ENCODE results near the gene THSD4.

The THSD4 gene

GRCh38 chr15:71735385-71735757 is 620.1 kb downstream of the THSD4 start:
- FAIRE-seq (no peak), DNase-seq (ENCODE audit: low spot score) (no peak)

GRCh38 chr15:71736286-71736947 is 621.1 kb downstream of the THSD4 start:
- DNase-seq (ENCODE audit: low spot score) (no peak), FAIRE-seq (no peak)

- no peak for FAIRE-seq
- DNase-seq (ENCODE audit: low spot score), result no peak
These were observed 622.5 kb downstream of the THSD4 start for GRCh38 chr15:71737761-71738160.

- no peak for FAIRE-seq
These were observed 624.1 kb downstream of the THSD4 start for GRCh38 chr15:71739355-71739754.

GRCh38 chr15:71742964-71743363 is 627.7 kb downstream of the THSD4 start:
- no peak for DNase-seq (ENCODE audit: low spot score)
- no peak for FAIRE-seq

More at GRCh38 chr15:71739355-71739754, 624.1 kb downstream of the THSD4 start:
- DNase-seq (ENCODE audit: low spot score), result no peak

GRCh38 chr15:71743861-71744382 is 628.7 kb downstream of the THSD4 start:
- peak; percentile 28 for DNase-seq (ENCODE audit: low spot score)

GRCh38 chr15:71746719-71747118 is 631.4 kb downstream of the THSD4 start:
- DNase-seq (ENCODE audit: low spot score) (no peak), FAIRE-seq (no peak)

More at GRCh38 chr15:71743861-71744382, 628.7 kb downstream of the THSD4 start:
- FAIRE-seq, result peak; percentile 49

- FAIRE-seq (peak; percentile 87), DNase-seq (ENCODE audit: low spot score) (peak; percentile 91)
These were observed 632.1 kb downstream of the THSD4 start for GRCh38 chr15:71747128-71748083.

GRCh38 chr15:71748293-71748718 is 633.0 kb downstream of the THSD4 start:
- FAIRE-seq, result peak; percentile 91
- peak; percentile 99 for DNase-seq (ENCODE audit: low spot score)

- no peak for FAIRE-seq
- no peak for DNase-seq (ENCODE audit: low spot score)
These were observed 634.2 kb downstream of the THSD4 start for GRCh38 chr15:71749500-71749899.

GRCh38 chr15:71752128-71752527 is 636.9 kb downstream of the THSD4 start:
- DNase-seq (ENCODE audit: low spot score), result no peak
- FAIRE-seq, result no peak

GRCh38 chr15:71752604-71753289 is 637.5 kb downstream of the THSD4 start:
- peak; percentile 99 for DNase-seq (ENCODE audit: low spot score)
- peak; percentile 96 for FAIRE-seq

- FAIRE-seq (no peak), DNase-seq (ENCODE audit: low spot score) (peak; percentile 53)
These were observed 638.1 kb downstream of the THSD4 start for GRCh38 chr15:71753346-71753745.

GRCh38 chr15:71754660-71755059 is 639.4 kb downstream of the THSD4 start:
- FAIRE-seq (no peak), DNase-seq (ENCODE audit: low spot score) (no peak)

GRCh38 chr15:71755092-71755970 is 640.1 kb downstream of the THSD4 start:
- DNase-seq (ENCODE audit: low spot score) (no peak), FAIRE-seq (no peak)

- DNase-seq (ENCODE audit: low spot score) (no peak), FAIRE-seq (no peak)
These were observed 641.5 kb downstream of the THSD4 start for GRCh38 chr15:71756599-71757352.

GRCh38 chr15:71757741-71758530 is 642.7 kb downstream of the THSD4 start:
- FAIRE-seq, result peak; percentile 64
- DNase-seq (ENCODE audit: low spot score), result peak; percentile 63

GRCh38 chr15:71758711-71759110 is 643.4 kb downstream of the THSD4 start:
- DNase-seq (ENCODE audit: low spot score) (no peak), FAIRE-seq (peak; percentile 54)

GRCh38 chr15:71760852-71761251 is 645.6 kb downstream of the THSD4 start:
- DNase-seq (ENCODE audit: low spot score) (no peak), FAIRE-seq (no peak)

Measured in RCC 7860 (cell line).